Measurements from ENCODE around the gene ELF4. TPM values are rescaled to one million over a fixed set of nuclear protein-coding genes. Genes with fewer than 3 reads are reported as not detected.

The ELF4 gene
- total and polyA plus RNA-seq, 10 of the 15 experiments (the other 5 are each of a cell fraction or from before 2014, with no cell fraction given): 4.0 to 36.7 (median 22.6) TPM

- Histone ChIP-seq H3K9me3 (replicated peaks; ENCODE audit: control insufficient read depth, insufficient read depth, low read length) (no peaks in the 10 kb centered on the region), H3K4me1 (ENCODE audit: control insufficient read depth, insufficient read depth, low read length) (no peaks in the 10 kb centered on the region), H3K79me2 (ENCODE audit: control insufficient read depth, insufficient read depth, low read length) (peaks cover 12% of the 10 kb centered on the region), H3K36me3 (ENCODE audit: control insufficient read depth in 2 of 2, insufficient read depth in 2 of 2, low read length in 1 of 2) (peaks cover 0 to 3% of the 10 kb centered on the region in 2 experiments; a peak in 1 of 4 replicates), H3K27ac (ENCODE audit: control insufficient read depth, insufficient read depth) (no peak overlapping the region), H3K4me2 (ENCODE audit: control insufficient read depth, insufficient read depth) (0 out of 2 replicates have a peak overlapping the region, but pooled peaks have one; percentile 7), H3K4me3 (no peak overlapping the region), H3K27me3 (replicated peaks in 1 of 2; ENCODE audit: control insufficient read depth in 2 of 2, insufficient read depth in 2 of 2, low read length in 1 of 2) (no peaks in the 10 kb centered on the region), H2AFZ (ENCODE audit: control insufficient read depth, low read depth, low read length) (no peak overlapping the region), H4K20me1 (ENCODE audit: control insufficient read depth, insufficient read depth) (no peaks in the 10 kb centered on the region), H3K9ac (ENCODE audit: control insufficient read depth, insufficient read depth, low read length) (no peak overlapping the region)
- BruUV-seq (replicated peaks): no TSS peak
- FAIRE-seq: no peak
- in situ Hi-C loops (cut with MboI): no loop called here
- ChIA-PET RAD21 (ENCODE audit: unreplicated experiment) (interaction anchor here (0.6 to 0.7 kb wide), 3 partner anchors 16 to 30 kb away, joined by 3 to 5 read pairs (median 3); no protein-coding TSS in a partner anchor), CTCF (interaction anchor here (1.2 to 1.8 kb wide), 3 partner anchors 10 to 77 kb away, joined by 3 to 7 read pairs (median 4); no protein-coding TSS in a partner anchor), SMC1A (ENCODE audit: uncharacterized antibody, unreplicated experiment) (interaction anchor here (0.8 to 1.3 kb wide), 3 partner anchors 14 to 30 kb away, joined by 3 to 8 read pairs (median 3); no protein-coding TSS in a partner anchor), POLR2A (interaction anchor here (0.6 kb wide), 1 partner anchor 53 kb away, joined by 3 read pairs; no protein-coding TSS in a partner anchor)
- no peak for ATAC-seq
- 57% methylated on average over 2 of the region's 2 CpGs for WGBS (ENCODE audit: insufficient coverage, insufficient replicate concordance, low lambda C conversion rate, missing lambda C conversion rate)
- DNase-seq (ENCODE audit: low read depth, low spot score): no peak
- intact Hi-C loops (cut with micrococcal nuclease; ENCODE audit: unreplicated experiment): no loop called here
- TF ChIP-seq BACH1 (IDR thresholded peaks at IDR 0.05; ENCODE audit: borderline replicate concordance) (no peak), STAT3 (IDR thresholded peaks at IDR 0.05; ENCODE audit: low read depth, low read length) (no peak), ATF2 (IDR thresholded peaks at IDR 0.05; ENCODE audit: low read length) (no peak), NFYB (IDR thresholded peaks at IDR 0.05; ENCODE audit: insufficient read depth, low read depth, low read length) (no peak), BCL3 (IDR thresholded peaks at IDR 0.05; ENCODE audit: borderline replicate concordance, insufficient read depth, low read depth, low read length, poor library complexity, severe bottlenecking) (no peak), HCFC1 (IDR thresholded peaks at IDR 0.05; ENCODE audit: low read length) (no peak), ZBTB11 (CRISPR knock-in tag; IDR thresholded peaks at IDR 0.05) (no peak), IRF5 (IDR thresholded peaks at IDR 0.05; ENCODE audit: borderline replicate concordance) (no peak), SUZ12 (IDR thresholded peaks at IDR 0.05; ENCODE audit: unreplicated experiment) (no peak), RBBP5 (conservative IDR thresholded peaks at IDR 0.05) (no peak), KAT2A (conservative IDR thresholded peaks at IDR 0.05; ENCODE audit: control insufficient read depth, low read depth, low read length) (no peak), SP1 (IDR thresholded peaks at IDR 0.05; ENCODE audit: low read depth, low read length) (no peak), TCF7 (IDR thresholded peaks at IDR 0.05; ENCODE audit: borderline replicate concordance) (no peak), SUPT20H (IDR thresholded peaks at IDR 0.05; ENCODE audit: borderline replicate concordance, control insufficient read depth, low read depth, low read length) (no peak)
Measured at GRCh38 chrX:130158311-130158710, 48.0 kb upstream of the ELF4 start.

Measured in GM12878 (cell line).